COLO668 (cell line): ENCODE results near the gene PRIM2.
"Not testable (repeated sequence)": the region's sequence is repeated elsewhere in the genome, so short reads cannot be mapped to it uniquely, and the experiment has no call there.

Experiments
- DNase-seq: peaks from one replicate; lab custom pipeline; 2025; ENCODE audit not compliant: unreplicated experiment; lab: John Stamatoyannopoulos, UW

PRIM2 gene

DNA sequence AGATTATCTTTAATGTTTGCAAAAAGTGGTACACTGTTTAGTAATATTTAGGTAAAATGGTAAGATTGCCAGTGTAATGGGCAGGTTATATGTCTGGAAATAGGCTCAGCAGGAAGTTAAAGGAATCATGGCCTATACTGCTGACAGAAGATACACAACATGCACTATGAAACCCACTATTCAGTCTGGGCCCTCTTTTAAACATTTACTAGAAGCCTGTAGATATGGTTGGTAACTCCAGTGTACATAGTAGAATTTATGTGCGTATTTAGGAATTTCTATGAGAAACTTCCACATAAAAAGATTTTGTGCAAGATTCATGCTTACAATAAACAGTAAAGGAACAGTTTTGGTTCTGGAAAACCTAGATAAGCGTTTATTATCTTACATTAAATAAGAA, 178.8 kb downstream of the PRIM2 start:
- DNase-seq, result not testable (repeated sequence)

GRCh38 chr6:57500368-57501021, 183.1 kb downstream of the PRIM2 start:
- DNase-seq, result not testable (repeated sequence)

DNA sequence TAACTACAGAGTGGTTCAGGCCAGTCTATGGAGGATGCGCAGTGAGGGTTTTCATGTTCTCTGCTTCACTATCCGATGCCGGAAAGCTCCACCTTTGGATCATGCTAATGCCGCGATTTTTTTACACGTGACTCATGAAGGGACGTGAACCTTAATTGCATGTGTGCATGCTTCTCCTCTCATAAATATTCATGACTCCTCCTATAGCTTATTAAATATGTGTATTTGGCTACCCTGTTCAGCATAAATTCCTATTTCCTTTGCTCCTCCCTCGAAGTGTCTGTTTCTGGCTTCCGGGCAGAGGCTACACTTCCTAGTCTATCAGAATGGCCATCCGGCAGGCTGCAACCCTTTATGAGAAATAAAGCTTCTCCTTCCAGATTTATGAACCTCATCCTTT, 185.0 kb downstream of the PRIM2 start:
- DNase-seq, result not testable (repeated sequence)

DNA sequence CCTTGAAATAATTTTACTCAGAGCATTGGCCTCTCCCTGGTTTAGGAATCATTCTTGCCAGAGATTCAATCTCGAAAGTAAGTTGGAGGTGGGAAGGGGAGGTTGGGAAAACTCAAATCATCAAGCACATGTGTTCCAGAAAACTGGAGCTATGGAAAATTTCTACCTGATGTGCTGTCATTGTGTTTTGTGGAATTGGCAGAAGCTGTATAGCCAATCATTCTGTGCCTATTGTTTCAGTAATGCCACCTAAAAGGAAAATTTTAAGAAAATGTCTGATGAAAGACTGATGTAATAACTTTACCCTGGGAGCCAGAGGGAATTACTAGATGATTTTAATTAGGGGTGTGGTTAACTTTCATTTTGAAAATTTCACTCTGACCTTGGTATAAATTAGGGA, 187.8 kb downstream of the PRIM2 start:
- DNase-seq, result not testable (repeated sequence)

GRCh38 chr6:57510390-57510789, 193.0 kb downstream of the PRIM2 start:
- not testable (repeated sequence) for DNase-seq

- DNase-seq, result not testable (repeated sequence)
Observed at GRCh38 chr6:57515171-57515570, 197.7 kb downstream of the PRIM2 start.

- DNase-seq, result not testable (repeated sequence)
Observed at GRCh38 chr6:57515845-57516244, 198.4 kb downstream of the PRIM2 start.

GRCh38 chr6:57516776-57517175, 199.3 kb downstream of the PRIM2 start:
- DNase-seq, result not testable (repeated sequence)

GRCh38 chr6:57519198-57519597, 201.8 kb downstream of the PRIM2 start:
- DNase-seq, result not testable (repeated sequence)

DNA sequence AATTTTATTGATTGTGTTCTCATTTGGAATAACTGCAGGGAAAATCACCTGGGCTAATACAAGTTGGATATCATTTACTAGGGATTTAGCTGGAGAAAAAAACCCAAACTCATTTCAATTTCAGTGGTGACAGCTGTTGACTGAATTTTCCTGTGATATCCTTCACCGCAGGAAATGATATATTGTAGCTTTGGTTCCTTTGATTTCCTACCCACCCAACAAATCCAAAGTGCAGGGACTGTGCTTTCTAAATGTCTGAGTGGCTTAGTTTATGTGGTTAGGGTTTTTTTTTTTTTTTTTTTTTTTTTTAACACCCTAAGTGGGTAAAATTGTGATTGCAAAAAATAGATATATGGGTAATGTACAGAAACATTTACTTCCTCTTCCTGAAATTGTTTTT, 203.7 kb downstream of the PRIM2 start:
- DNase-seq, result not testable (repeated sequence)

DNA sequence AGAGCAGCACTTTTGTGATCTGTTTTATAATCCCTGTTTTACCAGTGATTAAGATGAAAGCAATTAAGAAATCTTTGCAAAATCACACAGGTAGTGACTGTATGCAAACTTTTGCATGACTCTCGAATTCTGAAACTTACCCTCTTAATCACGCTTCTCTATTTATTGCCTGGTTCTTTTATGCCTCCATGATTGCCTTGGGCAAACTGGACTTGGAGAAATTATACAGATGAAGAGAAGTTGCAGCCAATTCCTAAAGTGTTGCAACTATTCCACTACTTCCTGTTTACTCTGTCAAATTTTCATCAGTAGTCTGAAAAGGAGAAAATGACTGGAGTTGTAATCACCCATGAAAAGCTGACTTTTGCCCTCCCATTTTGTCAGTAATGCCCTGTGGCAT, 205.8 kb downstream of the PRIM2 start:
- not testable (repeated sequence) for DNase-seq

- DNase-seq, result not testable (repeated sequence)
Observed at GRCh38 chr6:57529755-57530154, 212.3 kb downstream of the PRIM2 start.

DNA sequence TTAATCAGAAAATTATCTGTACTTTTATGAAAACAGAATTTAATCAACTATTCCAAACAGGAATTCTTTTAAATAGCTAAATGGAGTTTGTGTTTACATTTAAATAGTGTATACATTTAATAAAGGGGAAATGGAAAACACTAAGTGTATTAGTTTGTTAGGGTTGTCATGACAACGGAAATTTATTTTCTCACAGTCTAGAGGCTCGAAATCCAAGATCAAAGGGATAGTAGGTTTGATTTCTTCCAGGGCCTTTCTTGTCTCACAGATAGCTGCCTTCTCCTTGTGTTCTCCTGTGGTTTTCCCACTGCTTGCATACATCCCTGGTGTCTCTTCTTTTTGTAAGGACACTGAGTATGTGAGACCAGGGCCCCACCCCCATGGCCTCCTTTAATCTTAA, 215.2 kb downstream of the PRIM2 start:
- not testable (repeated sequence) for DNase-seq

GRCh38 chr6:57535121-57535520, 217.7 kb downstream of the PRIM2 start:
- DNase-seq, result not testable (repeated sequence)

DNA sequence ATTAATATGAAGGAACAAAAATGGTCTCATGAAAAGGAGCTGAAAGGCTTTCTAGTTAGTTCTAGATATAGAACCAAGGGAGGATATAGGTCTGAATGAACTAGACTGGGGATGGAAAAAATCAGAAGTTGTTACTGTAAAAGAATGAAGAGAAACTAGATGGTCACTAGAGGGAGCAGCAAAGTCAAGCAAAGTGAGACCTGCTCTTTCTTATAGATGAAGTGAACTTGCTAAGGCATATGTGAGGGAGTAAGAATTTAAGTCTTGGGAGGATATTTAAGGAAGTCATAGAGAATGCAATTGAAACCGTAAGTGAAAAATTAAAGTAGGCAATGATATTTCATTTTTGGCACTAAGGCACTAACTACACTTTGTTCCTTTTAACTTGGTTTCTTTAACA, 218.6 kb downstream of the PRIM2 start:
- not testable (repeated sequence) for DNase-seq

DNA sequence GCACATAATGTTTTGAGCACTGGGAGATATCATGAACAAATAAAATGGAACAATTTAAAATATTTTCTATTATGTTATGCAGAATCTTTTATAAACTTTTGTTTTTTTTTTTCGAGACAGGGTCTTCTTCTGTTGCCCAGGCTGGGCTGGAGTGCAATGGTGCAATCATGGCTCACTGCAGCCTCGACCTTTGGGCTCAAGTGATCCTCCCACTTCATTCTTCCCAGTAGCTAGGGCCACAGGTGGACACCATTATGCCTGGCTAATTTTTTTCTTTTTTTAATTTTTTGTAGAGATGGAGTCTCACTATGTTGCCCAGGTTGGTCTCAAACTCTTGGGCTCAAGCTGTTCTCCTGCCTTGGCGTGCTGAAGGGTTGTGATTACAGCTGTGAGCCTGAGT, 220.5 kb downstream of the PRIM2 start:
- DNase-seq, result not testable (repeated sequence)

DNA sequence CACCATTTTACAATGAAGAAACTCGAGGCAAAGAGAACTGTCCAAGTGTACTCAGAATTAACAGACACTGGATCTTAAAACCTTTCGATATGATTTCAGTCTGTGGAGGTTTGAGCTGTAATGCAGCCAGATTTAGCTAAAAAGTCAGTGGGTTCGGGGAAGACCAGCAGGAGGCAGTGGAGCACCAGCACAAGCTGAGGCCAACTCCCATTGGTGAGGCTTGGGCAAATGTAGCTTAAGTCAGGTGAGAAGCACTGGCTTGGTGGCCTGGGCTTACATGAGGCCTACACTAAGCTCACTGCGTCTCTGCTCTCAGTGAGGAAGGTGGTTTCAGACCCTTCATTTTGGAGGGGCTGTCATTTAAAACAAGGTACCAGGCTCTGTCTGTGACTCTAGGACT, 234.5 kb downstream of the PRIM2 start:
- not testable (repeated sequence) for DNase-seq

DNA sequence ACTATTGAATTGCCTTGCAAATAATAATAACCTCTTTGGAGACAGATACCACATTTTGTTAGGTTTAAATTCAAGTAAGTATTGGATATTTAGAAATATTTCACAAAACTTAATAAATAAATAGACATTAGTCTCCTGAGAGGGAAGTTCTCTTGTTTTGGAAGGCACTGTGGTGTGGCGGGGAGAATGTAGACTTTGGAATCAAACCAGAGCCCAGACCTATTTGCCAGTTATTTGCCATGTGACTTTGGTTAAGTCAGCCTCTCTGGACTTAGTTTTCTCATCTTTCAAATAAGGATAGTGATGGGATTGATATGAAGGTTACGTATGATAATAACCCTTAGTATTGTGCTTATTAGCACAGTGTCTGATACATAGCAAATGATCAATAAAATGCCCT, 240.4 kb downstream of the PRIM2 start:
- DNase-seq, result not testable (repeated sequence)

- not testable (repeated sequence) for DNase-seq
Observed at GRCh38 chr6:57559170-57559569, 241.7 kb downstream of the PRIM2 start.

DNA sequence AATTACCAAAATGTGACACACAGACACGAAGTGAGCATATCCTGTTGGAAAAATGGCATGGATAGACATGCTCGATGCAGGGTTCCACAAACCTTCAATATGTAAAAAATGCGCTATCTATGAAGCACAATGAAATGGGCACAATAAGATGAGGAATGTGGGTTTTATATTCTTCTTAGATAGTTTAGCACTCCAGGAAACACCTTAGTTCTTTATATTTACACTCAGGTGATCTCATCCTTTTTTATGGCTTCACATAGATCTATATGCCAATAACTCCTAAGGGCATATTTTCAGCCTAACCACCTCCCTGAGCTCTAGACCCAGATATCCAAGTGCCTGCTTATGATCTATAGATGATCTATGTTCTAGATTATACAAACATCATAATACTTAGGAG, 244.8 kb downstream of the PRIM2 start:
- not testable (repeated sequence) for DNase-seq

DNA sequence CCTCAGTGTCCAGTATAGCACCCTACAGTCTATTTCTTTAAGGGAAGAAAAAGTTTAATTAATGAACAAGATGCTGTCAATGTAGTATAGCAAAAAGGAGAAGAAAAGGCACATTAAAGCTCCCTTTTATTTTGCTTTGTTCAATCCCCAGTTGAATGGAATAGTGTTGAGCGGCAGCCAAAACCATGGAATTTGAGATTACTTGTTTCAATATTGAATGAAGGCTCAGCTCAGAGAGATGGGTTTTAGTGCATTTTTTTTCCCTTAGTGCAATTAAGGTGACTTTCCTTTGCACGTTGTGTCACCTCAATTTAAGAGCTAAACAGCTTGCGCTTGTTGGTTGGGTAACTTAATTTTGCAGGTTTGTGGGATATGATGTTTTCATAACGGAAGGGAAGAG, 254.7 kb downstream of the PRIM2 start:
- not testable (repeated sequence) for DNase-seq

DNA sequence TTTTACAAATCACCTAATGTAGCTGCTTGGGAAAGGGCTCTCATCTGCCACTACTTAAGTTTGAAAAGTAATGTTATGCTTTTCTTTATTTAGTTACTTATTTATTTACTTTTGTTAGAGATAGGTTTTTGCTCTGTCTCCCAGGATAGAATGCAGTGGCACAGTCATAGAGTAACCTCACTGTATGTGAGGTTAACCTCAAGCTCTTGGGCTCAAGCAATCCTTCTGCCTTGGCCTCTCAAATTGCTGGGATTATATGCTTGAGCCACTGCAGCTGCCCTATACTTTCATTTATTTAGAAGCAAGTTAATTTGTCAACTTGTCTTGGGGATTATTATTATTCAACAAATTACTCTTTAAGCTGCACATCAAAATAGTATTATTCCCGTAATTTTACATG, 255.4 kb downstream of the PRIM2 start:
- DNase-seq, result not testable (repeated sequence)

- not testable (repeated sequence) for DNase-seq
Observed at GRCh38 chr6:57577023-57577422, 259.6 kb downstream of the PRIM2 start.
